ENCODE results near the gene ORC4. TPM values are rescaled to one million over a fixed set of nuclear protein-coding genes. Genes with fewer than 3 reads are reported as not detected.

Gene ORC4
- total RNA-seq, result 10 to 100 TPM; 32.5 to 40.0 (median 37.4) TPM
- polyA plus RNA-seq, result 10 to 100 TPM; 15.1 to 52.0 (median 19.2) TPM
- long read RNA-seq, donor 1, full-length matches to known transcripts, result 12 of 14 reads
- long read RNA-seq, donor 1, partial matches to known transcripts, result 1 of 14 reads
- long read RNA-seq, donor 1, other reads (novel, unspliced or antisense), result 1 of 14 reads
- long read RNA-seq, donor 2, full-length matches to known transcripts, result 18 of 26 reads
- long read RNA-seq, donor 2, partial matches to known transcripts, result 0 of 26 reads
- long read RNA-seq, donor 2, other reads (novel, unspliced or antisense), result 8 of 26 reads

DNA sequence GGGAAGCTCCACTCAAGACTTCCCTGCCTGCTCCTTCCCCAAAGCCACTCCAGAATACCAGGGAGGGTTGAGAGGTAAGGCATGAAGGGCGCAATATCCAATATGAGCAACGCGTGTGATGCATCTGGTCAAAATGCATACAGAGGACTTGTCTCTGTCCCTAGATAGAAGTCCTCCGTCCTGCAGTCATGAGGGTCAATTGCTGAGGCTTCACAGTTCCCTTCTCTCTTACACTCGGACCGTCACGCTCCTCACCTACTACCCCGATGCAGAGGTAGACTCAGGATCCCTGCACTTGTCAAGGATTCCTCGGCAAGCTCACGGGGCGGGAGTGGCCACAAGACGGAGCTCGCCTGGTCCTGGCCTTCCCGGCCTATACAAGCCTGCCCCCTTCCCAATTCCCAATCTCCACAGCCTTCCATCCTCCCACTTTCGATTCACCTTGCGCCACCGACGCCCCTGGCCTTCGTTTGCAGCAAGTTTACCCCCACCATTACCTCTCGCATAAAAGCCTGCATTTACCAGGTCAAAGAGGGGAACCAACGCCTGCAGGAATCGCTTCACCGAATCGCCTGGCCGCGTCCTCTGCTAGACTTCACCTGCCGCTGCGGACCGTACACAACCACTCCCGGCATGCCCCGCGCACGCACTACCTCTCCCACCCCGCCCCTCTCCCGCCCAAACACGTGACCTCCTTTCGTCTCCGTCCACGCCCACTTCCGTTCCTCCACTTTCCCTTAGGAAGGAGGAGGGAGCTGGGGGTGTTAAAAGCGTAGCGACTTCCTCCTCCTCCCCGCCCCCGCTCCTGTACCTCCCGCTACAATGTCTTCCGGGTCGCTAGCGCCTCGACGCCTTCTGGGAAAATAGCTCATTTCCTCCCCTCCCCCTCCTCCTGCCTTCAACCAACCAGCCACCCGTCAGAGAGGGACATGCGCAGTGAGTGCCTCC is at the start of gene ORC4:
ORC4 (minus strand) TSS at position 627 of the 948 bp plus-strand sequence. CDS start 44,779 bp downstream, outside the sequence.
- Histone ChIP-seq H3K4me1 (peaks cover 36% of the 10 kb centered on the region), H3K9me3 (no peaks in the 10 kb centered on the region), H3K27me3 (ENCODE audit: insufficient read depth in 3 of 3, low read length in 2 of 3) (no peaks in the 10 kb centered on the region), H3K4me3 (peak within 1 kb of the TSS; percentile 76), H3K27ac (peak within 1 kb of the TSS; percentile 89), H3K36me3 (ENCODE audit: insufficient read depth in 1 of 2, low read depth in 1 of 2) (peaks cover 0 to 4% of the 10 kb centered on the region in 2 donors)
- TF ChIP-seq, protein P1, sequence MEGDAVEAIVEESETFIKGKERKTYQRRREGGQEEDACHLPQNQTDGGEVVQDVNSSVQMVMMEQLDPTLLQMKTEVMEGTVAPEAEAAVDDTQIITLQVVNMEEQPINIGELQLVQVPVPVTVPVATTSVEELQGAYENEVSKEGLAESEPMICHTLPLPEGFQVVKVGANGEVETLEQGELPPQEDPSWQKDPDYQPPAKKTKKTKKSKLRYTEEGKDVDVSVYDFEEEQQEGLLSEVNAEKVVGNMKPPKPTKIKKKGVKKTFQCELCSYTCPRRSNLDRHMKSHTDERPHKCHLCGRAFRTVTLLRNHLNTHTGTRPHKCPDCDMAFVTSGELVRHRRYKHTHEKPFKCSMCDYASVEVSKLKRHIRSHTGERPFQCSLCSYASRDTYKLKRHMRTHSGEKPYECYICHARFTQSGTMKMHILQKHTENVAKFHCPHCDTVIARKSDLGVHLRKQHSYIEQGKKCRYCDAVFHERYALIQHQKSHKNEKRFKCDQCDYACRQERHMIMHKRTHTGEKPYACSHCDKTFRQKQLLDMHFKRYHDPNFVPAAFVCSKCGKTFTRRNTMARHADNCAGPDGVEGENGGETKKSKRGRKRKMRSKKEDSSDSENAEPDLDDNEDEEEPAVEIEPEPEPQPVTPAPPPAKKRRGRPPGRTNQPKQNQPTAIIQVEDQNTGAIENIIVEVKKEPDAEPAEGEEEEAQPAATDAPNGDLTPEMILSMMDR (IDR thresholded peaks at IDR 0.05), result peak; percentile 22
- DNase-seq, result peak; percentile 98
- 0 to 1% (median 0%) methylated on average over 47 to 52 of the region's 52 CpGs for WGBS, 3 donors
- peak; percentile 95 to 99 (median 97) for ATAC-seq
- intact Hi-C loops (cut with DNase I), result no loop called here

DNA sequence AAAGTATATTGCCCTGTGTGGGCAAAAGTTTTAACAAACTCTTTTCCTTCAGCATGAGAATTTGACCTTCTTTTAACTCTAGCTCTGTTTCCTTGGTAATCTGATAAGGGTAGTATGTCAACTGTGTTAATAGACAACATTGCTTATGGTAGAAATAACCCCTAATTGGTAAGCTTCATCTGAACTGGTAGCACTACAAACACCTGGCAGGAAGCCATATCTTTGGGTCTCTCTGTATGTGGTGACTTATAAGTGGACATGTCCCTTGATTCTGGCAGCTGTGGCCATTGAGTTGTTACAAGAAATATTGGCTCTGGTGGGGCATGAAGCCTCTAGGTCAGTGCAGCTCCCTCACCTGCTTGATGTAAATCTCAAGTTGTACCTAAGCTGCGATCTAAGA is 47.3 kb upstream of the ORC4 start:
- Histone ChIP-seq H3K4me3 (no peak overlapping the region), H3K9me3 (no peaks in the 10 kb centered on the region), H3K27ac (no peak overlapping the region), H3K4me1 (no peaks in the 10 kb centered on the region), H3K36me3 (ENCODE audit: insufficient read depth in 1 of 2, low read depth in 1 of 2) (no peaks in the 10 kb centered on the region), H3K27me3 (ENCODE audit: insufficient read depth in 3 of 3, low read length in 2 of 3) (no peaks in the 10 kb centered on the region)
- TF ChIP-seq, protein P1 (IDR thresholded peaks at IDR 0.05), result no peak
- intact Hi-C loops (cut with DNase I), result no loop called here
- 89 to 100% (median 96%) methylated on average over 1 of the region's 1 CpG for WGBS, 3 donors
- DNase-seq, result no peak
- ATAC-seq, result no peak

DNA sequence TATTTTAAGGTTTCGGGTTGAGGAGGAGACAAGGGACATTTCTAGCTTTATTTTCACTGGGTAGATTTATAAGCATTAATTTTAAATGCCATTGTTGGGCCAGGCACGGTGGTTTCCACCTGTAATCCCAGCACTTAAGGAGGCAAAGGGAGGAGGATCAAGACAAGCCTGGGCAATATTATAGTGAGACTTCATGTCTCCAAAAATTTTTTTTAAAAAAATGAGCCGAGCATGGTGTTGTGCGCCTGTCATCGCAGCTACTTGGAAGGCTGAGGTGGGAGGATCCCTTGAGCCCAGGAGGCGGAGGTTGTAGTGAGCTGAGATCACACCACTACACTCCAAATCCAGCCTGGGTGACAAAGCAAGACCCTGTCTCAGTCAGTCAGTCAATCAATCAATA is 45.4 kb upstream of the ORC4 start:
- no peaks in the 10 kb centered on the region for H3K27me3 ChIP-seq (ENCODE audit: insufficient read depth in 3 of 3, low read length in 2 of 3)

DNA sequence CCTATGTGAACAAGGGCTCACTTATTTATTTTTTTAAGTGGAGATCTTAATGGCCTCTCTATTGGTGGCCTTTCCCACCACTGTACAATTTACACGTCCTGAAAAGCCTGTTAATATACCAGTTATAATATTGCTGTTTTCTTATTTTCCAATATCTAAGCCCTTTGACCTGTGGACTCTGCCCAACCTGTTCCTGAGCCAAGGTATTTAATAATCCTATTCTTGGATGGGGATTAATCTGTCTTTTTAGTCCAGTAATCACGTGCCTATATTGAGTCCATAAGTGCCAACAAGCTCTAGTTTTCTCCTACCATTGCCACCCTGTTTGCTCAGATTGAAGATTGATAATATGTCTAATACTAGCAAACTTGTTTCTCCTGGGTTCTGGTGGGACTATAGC is 43.1 kb upstream of the ORC4 start:
- H3K27ac ChIP-seq, result no peak overlapping the region
- H3K36me3 ChIP-seq (ENCODE audit: insufficient read depth in 1 of 2, low read depth in 1 of 2), result no peaks in the 10 kb centered on the region
- H3K4me1 ChIP-seq, result no peaks in the 10 kb centered on the region
- intact Hi-C loops (cut with DNase I), result no loop called here
- H3K9me3 ChIP-seq, result no peaks in the 10 kb centered on the region
- DNase-seq (no peak), ATAC-seq (no peak)
- H3K4me3 ChIP-seq, result no peak overlapping the region
- 54 to 68% (median 63%) methylated on average over 2 of the region's 2 CpGs for WGBS, 3 donors
- no peaks in the 10 kb centered on the region for H3K27me3 ChIP-seq (ENCODE audit: insufficient read depth in 3 of 3, low read length in 2 of 3)
- TF ChIP-seq, protein P1 (IDR thresholded peaks at IDR 0.05), result no peak

More for the DNA sequence above, 45.4 kb upstream of the ORC4 start:
- no peaks in the 10 kb centered on the region for H3K36me3 ChIP-seq (ENCODE audit: insufficient read depth in 1 of 2, low read depth in 1 of 2)
- TF ChIP-seq, protein P1 (IDR thresholded peaks at IDR 0.05), result no peak
- 87 to 94% (median 93%) methylated on average over 6 of the region's 6 CpGs for WGBS, 3 donors
- DNase-seq (no peak), ATAC-seq (no peak)
- H3K4me1 ChIP-seq, result no peaks in the 10 kb centered on the region
- no peak overlapping the region for H3K4me3 ChIP-seq
- intact Hi-C loops (cut with DNase I), result no loop called here
- no peaks in the 10 kb centered on the region for H3K9me3 ChIP-seq
- H3K27ac ChIP-seq, result no peak overlapping the region
